ENCODE data around the gene VAMP8.

DNA sequence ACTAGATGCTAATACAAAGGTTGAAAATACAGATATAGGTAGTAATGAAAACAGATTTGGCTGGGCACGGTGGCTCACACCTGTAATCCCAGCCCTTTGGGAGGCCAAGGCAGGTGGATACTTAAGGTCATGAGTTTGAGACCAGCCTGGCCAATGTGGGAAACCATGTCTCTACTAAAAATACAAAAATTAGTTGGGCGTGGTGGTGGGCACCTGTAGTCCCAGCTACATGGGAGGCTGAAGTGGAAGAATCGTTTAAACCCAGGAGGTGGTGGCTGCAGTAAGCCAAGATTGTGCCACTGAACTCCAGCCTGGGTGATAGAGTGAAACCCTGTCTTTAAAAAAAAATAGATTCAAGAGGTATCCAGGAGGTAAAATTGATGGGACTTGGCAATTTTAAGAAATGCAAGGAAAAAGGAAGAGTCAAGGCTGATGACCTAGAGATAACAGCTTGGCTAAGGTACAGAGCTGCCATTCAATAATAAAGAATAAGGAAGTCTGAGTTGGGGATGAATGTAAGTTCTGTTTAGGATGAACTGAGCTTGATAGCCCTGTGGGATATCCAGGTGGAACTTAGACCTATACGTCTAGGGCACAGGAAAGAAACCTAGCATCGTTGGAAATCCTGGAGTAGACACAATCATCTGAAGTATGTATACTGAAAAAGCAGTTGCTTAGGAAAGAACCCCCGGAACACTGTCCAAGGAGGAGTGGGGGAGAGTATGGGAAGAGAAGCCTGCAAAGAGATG lies 29.4 kb upstream of the VAMP8 start:
- TF ChIP-seq, protein P1, sequence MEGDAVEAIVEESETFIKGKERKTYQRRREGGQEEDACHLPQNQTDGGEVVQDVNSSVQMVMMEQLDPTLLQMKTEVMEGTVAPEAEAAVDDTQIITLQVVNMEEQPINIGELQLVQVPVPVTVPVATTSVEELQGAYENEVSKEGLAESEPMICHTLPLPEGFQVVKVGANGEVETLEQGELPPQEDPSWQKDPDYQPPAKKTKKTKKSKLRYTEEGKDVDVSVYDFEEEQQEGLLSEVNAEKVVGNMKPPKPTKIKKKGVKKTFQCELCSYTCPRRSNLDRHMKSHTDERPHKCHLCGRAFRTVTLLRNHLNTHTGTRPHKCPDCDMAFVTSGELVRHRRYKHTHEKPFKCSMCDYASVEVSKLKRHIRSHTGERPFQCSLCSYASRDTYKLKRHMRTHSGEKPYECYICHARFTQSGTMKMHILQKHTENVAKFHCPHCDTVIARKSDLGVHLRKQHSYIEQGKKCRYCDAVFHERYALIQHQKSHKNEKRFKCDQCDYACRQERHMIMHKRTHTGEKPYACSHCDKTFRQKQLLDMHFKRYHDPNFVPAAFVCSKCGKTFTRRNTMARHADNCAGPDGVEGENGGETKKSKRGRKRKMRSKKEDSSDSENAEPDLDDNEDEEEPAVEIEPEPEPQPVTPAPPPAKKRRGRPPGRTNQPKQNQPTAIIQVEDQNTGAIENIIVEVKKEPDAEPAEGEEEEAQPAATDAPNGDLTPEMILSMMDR (conservative IDR thresholded peaks at IDR 0.05), result no peak
- TF ChIP-seq ZFX (IDR thresholded peaks at IDR 0.05), result no peak
